ENCODE results near the gene HS3ST1.

The HS3ST1 gene

GRCh38 chr4:11416071-11416766, 12.5 kb downstream of the HS3ST1 start:
- Histone ChIP-seq H3K36me3 (no peaks in the 10 kb centered on the region), H3K4me3 (ENCODE audit: low read depth, low read length) (no peak overlapping the region), H3K9me3 (no peaks in the 10 kb centered on the region), H3K4me1 (no peaks in the 10 kb centered on the region), H3K27me3 (no peaks in the 10 kb centered on the region)
- no peak for DNase-seq
- no peak for TF ChIP-seq CTCF (IDR thresholded peaks at IDR 0.05; ENCODE audit: low read depth, low read length)

- DNase-seq: no peak
- no peaks in the 10 kb centered on the region for H3K27me3 ChIP-seq
- TF ChIP-seq CTCF (IDR thresholded peaks at IDR 0.05; ENCODE audit: low read depth, low read length): no peak
- no peak overlapping the region for H3K4me3 ChIP-seq (ENCODE audit: low read depth, low read length)
- H3K4me1 ChIP-seq: no peaks in the 10 kb centered on the region
- no peaks in the 10 kb centered on the region for H3K9me3 ChIP-seq
- H3K36me3 ChIP-seq: no peaks in the 10 kb centered on the region
These were observed 13.2 kb downstream of the HS3ST1 start for GRCh38 chr4:11415409-11416070.

GRCh38 chr4:11412211-11412610, 16.5 kb downstream of the HS3ST1 start:
- Histone ChIP-seq H3K27me3 (no peaks in the 10 kb centered on the region), H3K36me3 (no peaks in the 10 kb centered on the region), H3K4me1 (no peaks in the 10 kb centered on the region), H3K9me3 (no peaks in the 10 kb centered on the region), H3K4me3 (ENCODE audit: low read depth, low read length) (no peak overlapping the region)
- DNase-seq: no peak
- no peak for TF ChIP-seq CTCF (IDR thresholded peaks at IDR 0.05; ENCODE audit: low read depth, low read length)

- TF ChIP-seq CTCF (IDR thresholded peaks at IDR 0.05; ENCODE audit: low read depth, low read length): no peak
- Histone ChIP-seq H3K9me3 (no peaks in the 10 kb centered on the region), H3K36me3 (no peaks in the 10 kb centered on the region), H3K27me3 (no peaks in the 10 kb centered on the region), H3K4me1 (no peaks in the 10 kb centered on the region), H3K4me3 (ENCODE audit: low read depth, low read length) (no peak overlapping the region)
- no peak for DNase-seq
These were observed 19.1 kb downstream of the HS3ST1 start for GRCh38 chr4:11409632-11410031.

- Histone ChIP-seq H3K27me3 (no peaks in the 10 kb centered on the region), H3K9me3 (no peaks in the 10 kb centered on the region), H3K4me3 (ENCODE audit: low read depth, low read length) (no peak overlapping the region), H3K4me1 (no peaks in the 10 kb centered on the region), H3K36me3 (no peaks in the 10 kb centered on the region)
- DNase-seq: no peak
- TF ChIP-seq CTCF (IDR thresholded peaks at IDR 0.05; ENCODE audit: low read depth, low read length): no peak
These were observed 20.3 kb downstream of the HS3ST1 start for GRCh38 chr4:11408233-11408967.

GRCh38 chr4:11407551-11407950, 21.1 kb downstream of the HS3ST1 start:
- no peak for DNase-seq
- no peaks in the 10 kb centered on the region for H3K4me1 ChIP-seq
- TF ChIP-seq CTCF (IDR thresholded peaks at IDR 0.05; ENCODE audit: low read depth, low read length): no peak
- H3K36me3 ChIP-seq: no peaks in the 10 kb centered on the region
- H3K27me3 ChIP-seq: no peaks in the 10 kb centered on the region
- no peaks in the 10 kb centered on the region for H3K9me3 ChIP-seq
- H3K4me3 ChIP-seq (ENCODE audit: low read depth, low read length): no peak overlapping the region
